HG02678 (cell line): Measurements from ENCODE around the gene SMG6.

Experiments used
- ATAC-seq: cut with Tn5 transposase; IDR thresholded peaks from one replicate; pipeline ENCODE4 v1.9.1; 2021; ENCODE audit warnings: mild to moderate bottlenecking, moderate library complexity; ENCODE audit not compliant: unreplicated experiment

Gene SMG6

GRCh38 chr17:2053380-2054261 is 250.0 kb downstream of the SMG6 start:
- ATAC-seq = no peak

GRCh38 chr17:2051933-2052559 is 251.5 kb downstream of the SMG6 start:
- no peak for ATAC-seq

DNA sequence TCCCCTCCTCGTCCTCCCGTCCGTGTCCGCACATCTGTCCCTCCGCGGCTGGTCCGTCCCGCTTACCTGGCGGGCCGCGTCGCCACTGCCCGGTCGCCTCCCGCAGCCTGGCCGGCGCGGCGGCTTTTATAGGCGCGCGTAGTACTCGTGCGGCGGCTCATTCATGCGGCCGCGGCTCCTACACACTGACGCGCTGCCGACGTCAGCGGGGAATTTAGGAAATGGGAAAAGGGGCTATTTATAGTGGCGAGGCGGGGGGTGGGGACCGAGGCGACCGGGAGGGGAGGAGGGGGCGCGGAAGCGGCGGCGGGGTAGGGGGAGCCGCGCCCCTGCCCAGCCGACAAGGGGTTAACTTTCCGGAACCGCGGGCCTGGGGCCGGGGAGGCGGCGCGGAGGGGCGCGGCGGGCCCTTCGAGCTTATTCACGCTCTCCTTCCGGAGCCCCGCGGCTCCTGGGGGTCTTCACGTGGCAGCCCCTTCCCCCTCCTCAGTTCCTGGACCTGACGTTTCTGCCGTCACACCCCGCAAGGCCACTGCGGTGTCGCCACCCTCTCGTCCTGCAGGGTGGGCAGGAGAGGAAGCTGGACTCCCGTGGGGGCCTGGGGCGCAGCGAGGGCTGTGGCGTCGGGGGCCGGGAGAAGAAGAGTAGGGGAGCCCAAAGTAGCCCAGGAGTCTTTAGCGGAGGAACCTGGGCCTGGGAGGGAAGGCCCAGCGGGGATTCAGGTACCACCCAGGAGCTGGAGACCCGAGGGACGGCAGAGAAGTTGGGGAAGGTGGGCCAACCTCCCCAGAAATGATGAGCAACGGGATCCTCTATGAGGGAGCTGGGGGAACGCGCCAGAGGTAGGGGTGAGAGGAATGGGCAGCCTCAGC is 252.3 kb downstream of the SMG6 start:
- ATAC-seq = no peak

DNA sequence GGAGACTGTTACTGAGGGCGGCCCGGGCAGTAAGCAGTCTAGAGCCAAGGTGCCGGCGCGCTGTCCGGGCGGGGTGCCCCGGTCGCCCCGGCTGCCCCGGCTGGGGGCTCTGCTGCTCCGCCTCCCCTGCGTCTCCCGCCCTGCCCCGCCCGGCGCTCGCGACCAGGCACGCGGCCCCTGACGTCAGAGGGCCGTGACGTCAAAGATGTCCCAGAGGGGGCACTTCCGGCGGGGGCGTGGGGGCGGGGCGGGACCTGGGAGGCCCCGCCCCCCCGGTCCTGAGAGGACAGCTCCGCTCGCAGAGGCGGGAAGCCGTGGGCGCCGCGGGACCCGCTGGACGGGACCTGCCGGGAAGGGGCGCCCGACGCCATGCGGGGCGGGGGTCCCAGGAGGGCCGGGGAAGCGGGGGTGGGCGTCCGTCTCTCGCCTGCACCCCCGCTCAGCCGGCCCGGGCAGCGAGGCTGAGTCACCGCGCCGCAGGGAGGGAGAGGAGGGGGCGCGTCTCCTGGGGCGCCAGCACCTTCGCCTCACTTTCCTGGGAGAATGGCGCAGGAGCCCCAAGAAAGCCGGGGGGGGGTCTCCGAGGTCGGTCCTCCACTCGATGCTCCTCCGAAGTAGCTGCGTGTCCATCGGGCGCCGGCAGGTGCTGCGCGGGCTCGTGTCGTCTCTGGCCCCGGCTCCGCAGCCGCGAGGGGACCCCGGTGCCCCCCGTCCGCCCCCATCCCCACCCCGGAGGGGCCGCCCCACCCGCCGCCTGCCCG is 253.1 kb downstream of the SMG6 start:
- ATAC-seq = peak; percentile 17

GRCh38 chr17:2049333-2050299 is 254.0 kb downstream of the SMG6 start:
- peak; percentile 55 for ATAC-seq

GRCh38 chr17:2048805-2049204 is 254.8 kb downstream of the SMG6 start:
- ATAC-seq = no peak

GRCh38 chr17:2047590-2047989 is 256.0 kb downstream of the SMG6 start:
- no peak for ATAC-seq

- ATAC-seq = no peak
Measured at GRCh38 chr17:2044263-2044894, 259.2 kb downstream of the SMG6 start.

- ATAC-seq = no peak
Measured at GRCh38 chr17:2043785-2044184, 259.8 kb downstream of the SMG6 start.

DNA sequence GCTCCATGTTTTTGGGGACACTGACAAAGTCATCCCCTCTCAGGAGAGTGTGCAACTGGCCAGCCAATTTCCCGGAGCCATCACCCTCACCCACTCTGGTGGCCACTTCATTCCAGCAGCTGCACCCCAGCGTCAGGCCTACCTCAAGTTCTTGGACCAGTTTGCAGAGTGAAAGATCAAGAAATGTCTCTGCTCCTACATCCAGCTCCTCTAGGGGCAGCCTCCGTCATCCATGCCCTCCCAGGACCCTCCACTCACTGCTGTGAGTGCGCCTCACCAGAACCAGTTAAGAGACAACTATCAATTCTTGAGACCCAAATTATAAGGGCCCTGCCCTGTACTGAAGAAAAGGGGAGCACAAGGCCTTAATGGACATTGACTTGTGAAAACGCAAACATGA is 260.7 kb downstream of the SMG6 start:
- no peak for ATAC-seq

DNA sequence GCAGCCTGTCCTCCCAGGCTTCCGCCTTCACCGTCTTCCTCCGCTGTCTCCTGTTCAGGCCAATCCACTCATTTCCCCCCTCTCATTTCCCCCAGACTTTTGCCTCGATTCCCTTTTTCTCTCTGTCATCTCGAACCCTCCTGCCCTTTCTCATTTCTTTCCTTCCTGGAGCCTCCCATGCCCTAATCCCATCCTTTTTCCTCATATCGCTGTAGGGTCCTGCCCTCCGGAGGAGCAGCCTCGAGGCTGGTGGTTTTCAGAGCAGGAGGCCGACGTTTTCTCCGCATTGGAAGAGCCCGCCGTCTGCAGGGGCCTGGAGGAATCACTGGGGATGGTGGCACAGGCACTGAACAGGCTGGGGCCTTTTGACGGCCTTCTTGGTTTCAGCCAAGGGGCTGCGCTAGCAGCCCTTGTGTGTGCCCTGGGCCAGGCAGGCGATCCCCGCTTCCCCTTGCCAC is 261.2 kb downstream of the SMG6 start:
- no peak for ATAC-seq

- ATAC-seq = peak; percentile 92
Measured at GRCh38 chr17:2041561-2042389, 261.8 kb downstream of the SMG6 start, which contains the start of gene OVCA2. Gene OVCA2, plus strand, starts transcription at chr17:2042022. Its CDS starts 26 bp downstream, at chr17:2042048.

- ATAC-seq = no peak
Measured at GRCh38 chr17:2040942-2041560, 262.5 kb downstream of the SMG6 start.

DNA sequence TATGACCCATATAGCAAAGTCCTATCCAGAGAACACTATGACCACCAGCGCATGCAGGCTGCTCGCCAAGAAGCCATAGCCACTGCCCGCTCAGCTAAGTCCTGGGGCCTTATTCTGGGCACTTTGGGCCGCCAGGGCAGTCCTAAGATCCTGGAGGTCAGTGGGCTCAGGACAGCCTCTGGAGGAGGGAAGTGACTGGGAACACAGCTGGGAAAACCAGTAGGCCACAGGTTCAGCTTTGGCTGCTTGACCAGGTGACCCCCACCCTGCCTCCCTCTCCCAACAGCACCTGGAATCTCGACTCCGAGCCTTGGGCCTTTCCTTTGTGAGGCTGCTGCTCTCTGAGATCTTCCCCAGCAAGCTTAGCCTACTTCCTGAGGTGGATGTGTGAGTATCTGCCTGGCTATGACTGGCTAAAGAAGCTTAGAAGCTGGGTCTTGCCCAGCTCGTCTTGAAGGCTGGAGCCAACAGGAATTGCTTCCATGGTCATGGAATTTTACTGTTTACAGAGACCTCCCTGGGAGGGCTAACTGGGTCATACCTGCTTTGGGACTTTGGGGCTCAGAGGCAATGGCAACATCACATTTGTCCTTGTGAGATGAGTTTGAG is 263.3 kb downstream of the SMG6 start:
- no peak for ATAC-seq

- ATAC-seq = no peak
Measured at GRCh38 chr17:2037155-2037554, 266.4 kb downstream of the SMG6 start.

- ATAC-seq = no peak
Measured at GRCh38 chr17:2035541-2036488, 267.8 kb downstream of the SMG6 start.
